Renal cortical epithelial cell (primary cell): ENCODE results near the gene PTH2. TPM values are rescaled to one million over a fixed set of nuclear protein-coding genes. Genes with fewer than 3 reads are reported as not detected.
A peak's percentile ranks its signal among the peaks of the same experiment; 100 is the strongest.
"Not testable (repeated sequence)": the region's sequence is repeated elsewhere in the genome, so short reads cannot be mapped to it uniquely, and the experiment has no call there.

Experiments
- DNase-seq: peaks from one replicate; pipeline ENCODE4 v3.0.0-alpha.2; 2011; ENCODE audit warnings: low read depth
- total RNA-seq: library from RNA; depleted of rRNA; stranded (reverse); fragments of >200 nt; gene quantifications from 2 replicates; pipeline ENCODE4 v1.2.3, GENCODE V29; 2014

Gene PTH2, protein sequence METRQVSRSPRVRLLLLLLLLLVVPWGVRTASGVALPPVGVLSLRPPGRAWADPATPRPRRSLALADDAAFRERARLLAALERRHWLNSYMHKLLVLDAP
- total RNA-seq: not detected in 2 replicates

DNA sequence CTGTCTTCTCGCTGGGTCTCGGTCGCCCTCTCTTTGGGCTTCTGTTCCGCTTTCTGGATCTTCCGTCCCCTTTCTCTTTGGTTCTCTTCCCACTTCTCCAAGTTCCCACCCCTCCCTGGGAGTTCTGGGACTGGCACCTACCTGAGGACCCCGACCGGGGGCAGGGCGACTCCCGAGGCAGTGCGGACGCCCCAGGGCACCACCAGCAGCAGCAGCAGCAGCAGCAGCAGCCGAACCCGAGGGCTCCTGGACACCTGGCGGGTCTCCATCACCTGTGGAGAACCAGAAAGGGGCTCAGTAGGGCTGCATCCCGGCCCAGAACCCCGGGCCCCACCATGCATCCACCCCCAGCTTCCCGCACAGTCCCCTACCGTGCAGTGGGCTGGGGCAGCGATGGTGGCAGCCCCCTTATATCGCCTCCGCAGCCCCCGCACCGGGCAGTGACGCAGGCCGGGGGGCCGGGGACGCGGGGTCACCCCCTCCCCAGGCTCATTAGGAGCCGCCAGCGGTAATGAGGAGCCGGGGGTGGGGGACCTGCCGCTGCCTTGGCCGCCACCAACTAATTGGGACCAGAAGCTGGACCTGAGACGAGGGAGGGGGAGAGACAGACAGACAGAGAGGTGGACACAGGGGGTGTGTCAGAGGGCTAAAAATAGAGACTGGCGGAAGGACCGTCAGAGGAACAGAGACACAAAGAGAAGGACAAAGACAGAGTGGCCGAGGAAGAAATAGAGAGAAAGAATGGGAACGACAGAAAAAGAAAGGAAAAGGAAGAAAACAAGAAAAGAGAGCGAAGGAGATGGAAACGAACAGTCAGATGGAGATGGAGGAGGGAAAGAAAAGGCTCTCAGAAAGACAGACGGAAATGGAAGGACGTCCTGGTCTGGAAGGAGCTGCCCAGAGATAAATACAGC lies at the start of gene PTH2:
PTH2 (minus strand) TSS at position 371 of the 914 bp plus-strand sequence; CDS start at position 269, 102 bp downstream.
- DNase-seq: no peak

DNA sequence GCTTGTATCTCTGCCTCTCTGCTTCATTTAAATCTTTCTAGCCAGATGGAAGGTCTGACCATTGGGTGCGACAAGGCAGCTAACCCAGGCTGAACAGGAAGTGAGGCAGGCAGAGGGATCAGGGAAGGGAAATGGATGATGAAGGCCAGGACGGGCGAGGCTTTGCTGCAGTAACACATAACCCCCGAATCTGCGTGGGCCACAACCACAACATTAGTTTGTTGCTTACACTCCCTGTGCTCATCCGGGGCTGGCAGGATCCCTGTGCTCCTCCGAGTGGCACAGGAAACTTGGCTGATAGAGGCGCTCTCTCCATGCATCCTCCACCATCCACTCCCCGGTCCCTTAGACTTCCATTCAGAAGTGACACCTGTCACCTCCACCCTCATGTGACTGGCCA lies 49.7 kb upstream of the PTH2 start:
- no peak for DNase-seq

DNA sequence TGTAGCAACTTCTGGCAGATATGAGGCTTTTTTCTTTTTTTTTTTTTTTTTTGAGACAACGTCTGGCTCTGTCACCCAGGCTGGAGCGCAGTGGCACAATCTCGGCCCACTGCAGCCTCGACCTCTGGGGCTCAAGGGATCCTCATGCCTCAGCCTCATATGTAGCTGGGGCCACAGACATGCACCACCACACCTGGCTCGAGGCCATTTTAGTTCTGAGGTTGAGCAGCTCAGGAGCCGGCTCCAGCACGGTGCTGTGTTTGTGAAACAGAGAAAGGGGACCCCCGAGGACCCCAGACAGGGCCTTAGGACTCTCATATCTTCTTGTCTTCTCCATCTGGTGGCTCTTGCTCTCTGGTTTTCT lies 47.4 kb upstream of the PTH2 start:
- no peak for DNase-seq

DNA sequence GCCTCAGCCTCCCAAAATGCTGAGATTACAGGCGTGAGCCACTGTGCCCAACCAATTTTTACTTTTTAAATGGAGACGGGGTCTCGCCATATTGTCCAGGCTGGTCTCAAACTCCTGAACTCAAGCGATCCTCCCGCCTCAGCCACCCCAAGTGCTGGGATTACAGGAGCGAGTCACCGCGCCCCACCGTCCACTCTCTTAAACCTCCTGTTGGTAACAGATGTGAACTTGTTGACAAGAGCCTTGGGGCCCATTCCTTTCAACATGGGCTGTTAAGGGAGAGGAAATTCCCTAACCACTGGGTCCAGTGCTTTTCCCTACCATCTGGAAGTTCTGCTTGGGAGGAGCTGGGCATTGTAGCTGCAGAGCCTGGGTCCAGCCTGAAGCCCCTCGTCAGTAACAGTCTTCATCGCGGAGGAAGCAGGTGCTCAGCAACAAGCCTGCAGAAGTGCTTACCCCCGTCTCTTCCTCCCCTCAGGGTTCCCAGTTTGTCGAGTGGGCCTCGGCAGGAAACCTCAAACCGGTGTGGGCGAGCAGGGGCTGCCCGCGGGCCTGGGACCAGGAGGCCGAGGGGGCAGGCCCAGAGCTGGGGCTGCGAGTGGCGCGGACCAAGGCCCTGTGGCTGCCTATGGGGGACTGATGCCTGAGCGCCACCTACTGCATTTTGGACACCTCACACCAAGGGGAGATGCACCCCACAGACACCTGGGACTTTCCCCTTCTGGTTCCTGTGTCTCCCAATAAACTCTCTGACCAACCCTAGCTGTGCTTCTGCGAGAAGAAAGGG lies 46.8 kb upstream of the PTH2 start:
- DNase-seq: no peak

DNA sequence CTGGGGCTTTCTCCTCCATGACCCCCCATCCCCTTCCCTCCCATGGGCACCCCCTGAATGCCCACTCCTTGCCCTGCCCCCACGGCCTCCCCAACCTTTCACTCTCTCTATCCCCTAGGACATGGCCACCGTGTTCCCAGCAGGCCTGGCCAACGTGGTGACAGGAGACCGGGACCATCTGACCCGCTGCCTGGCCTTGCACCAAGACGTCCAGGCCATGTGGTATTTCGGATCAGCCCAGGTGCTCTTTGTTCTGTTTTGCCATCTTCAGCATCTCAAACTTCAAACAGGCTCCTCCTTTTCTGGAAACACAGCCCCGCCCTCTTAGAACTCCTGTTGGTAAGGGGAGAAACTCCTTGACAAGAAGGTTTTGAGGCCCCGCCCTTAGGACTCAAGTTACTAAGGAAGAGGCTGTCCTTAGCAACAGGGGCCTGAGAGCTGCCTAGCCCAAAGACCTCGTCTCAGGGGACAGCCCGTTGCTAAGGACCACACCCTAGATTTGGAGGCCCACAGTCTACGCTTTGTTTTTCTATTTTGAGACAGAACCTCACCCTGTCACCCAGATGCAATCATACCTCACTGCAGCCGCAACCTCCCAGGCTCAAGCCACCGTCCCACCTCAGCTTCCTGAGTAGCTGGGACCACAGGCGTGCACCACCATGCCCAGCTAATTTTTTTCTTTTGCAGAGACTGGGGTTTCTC lies 45.7 kb upstream of the PTH2 start:
- DNase-seq: no peak

DNA sequence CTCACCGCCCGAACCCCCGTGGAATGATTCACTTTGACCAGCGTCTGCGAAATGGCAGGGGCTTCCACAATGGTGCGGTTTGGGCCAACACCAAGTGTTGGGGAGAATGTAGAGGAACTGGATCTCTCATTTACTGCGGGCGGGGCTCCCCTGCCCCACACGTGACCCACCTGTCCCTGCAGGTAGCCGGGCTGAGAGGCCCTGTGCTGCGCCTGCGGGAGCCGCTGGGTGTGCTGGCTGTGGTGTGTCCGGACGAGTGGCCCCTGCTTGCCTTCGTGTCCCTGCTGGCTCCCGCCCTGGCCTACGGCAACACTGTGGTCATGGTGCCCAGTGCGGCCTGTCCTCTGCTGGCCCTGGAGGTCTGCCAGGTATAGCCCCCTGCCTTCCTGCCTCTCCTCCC lies 45.0 kb upstream of the PTH2 start:
- no peak for DNase-seq

DNA sequence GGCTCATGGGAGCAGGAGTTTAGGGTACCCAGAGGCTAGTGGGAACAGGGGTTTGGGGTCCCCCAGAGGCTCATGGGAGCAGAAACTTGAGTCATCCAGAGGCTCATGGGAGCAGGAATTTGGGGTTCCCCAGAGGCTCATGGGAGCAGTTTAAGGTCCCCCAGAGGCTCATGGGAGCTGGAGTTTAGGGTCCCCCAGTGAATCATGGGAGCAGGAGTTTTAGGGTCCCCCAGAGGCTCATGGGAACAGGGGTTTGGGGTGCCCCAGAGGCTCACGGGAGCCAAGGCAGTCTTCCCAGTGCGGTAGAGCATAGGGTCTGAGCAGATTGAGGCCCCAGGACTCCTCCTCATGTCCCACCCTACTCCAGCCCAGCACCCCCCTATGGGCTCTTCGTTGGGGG lies 42.1 kb upstream of the PTH2 start:
- DNase-seq: no peak

DNA sequence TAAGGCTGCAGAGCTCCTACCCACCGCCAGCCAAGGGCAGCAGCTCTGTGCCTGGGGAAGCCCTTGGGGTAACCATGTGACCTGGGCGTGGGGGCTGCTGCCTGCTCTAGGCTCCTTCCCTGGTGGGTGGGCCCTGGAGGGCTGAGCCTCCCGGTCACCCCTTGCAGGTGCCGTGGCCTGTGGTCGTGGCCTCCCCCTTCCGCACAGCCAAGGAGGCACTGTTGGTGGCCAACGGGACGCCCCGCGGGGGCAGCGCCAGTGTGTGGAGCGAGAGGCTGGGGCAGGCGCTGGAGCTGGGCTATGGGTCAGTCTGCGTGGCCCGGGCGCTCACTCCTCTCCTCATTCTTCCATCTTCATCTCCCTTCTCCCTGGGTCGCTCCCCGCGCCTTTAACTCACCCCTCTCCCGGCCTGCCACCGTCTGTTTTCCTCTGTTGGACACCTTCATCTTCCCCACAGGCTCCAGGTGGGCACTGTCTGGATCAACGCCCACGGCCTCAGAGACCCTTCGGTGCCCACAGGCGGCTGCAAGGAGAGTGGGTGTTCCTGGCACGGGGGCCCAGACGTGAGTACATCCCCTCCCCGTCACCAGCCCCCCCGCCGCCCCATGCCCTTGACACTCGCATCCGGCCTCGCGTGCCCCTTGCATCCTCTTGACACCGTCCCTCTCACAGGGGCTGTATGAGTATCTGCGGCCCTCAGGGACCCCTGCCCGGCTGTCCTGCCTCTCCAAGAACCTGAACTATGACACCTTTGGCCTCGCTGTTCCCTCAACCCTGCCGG lies 40.9 kb upstream of the PTH2 start:
- no peak for DNase-seq

DNA sequence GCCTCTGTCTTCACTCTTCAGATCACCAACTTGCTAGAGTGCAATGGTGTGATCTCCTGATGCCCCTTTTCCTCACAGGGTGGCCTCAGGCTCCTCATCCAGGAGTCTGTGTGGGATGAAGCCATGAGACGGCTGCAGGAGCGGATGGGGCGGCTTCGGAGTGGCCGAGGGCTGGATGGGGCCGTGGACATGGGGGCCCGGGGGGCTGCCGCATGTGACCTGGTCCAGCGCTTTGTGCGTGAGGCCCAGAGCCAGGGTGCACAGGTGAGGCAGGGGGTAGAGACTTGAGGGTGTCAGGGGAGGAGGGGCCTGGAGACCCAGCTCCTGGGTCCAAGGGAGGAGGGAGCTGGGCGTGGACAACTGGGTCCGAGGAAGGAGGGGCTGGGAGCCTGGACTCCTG lies 39.3 kb upstream of the PTH2 start:
- no peak for DNase-seq

DNA sequence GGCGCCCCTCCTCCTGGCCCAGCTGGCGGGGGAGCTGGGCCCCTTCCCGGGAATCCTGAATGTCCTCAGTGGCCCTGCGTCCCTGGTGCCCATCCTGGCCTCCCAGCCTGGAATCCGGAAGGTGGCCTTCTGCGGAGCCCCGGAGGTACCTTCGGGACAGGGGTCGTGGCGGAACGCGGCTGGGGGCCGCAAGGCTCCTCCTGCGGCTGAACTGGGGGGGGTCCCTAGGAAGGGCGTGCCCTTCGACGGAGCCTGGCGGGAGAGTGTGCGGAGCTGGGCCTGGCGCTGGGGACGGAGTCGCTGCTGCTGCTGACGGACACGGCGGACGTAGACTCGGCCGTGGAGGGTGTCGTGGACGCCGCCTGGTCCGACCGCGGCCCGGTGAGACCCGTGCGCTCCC lies 38.4 kb upstream of the PTH2 start:
- DNase-seq: no peak

DNA sequence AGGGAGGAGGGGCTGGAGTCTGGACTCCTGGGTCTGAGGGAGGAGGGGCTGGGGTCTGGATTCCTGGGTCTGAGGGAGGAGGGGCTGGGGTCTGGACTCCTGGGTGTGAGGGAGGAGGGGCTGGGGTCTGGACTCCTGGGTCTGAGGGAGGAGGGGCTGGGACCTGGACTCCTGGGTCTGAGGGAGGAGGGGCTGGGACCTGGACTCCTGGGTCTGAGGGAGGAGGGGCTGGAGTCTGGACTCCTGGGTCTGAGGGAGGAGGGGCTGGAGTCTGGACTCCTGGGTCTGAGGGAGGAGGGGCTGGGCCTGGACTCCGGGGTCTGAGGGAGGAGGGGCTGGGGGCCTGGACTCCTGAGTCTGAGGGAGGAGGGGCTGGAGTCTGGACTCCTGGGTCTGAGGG lies 37.9 kb upstream of the PTH2 start:
- DNase-seq: not testable (repeated sequence)

DNA sequence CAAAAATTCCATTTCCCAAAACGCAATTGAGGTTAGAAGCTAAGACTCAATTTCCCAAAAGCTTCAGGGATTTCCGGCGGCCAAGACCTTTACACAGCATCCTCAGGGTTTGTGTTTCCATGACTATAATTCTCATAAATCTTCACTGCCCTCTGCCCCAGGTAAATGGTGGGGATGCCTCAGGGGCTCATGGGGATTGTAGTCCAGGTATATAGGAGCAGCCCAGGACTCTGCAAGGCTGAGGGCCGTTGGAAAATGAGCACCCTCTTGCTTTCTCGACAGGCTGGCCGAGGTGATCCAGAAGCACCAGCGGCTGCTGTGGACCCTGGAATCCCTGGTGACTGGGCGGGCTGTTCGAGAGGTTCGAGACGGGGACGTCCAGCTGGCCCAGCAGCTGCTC lies 36.1 kb upstream of the PTH2 start:
- no peak for DNase-seq

DNA sequence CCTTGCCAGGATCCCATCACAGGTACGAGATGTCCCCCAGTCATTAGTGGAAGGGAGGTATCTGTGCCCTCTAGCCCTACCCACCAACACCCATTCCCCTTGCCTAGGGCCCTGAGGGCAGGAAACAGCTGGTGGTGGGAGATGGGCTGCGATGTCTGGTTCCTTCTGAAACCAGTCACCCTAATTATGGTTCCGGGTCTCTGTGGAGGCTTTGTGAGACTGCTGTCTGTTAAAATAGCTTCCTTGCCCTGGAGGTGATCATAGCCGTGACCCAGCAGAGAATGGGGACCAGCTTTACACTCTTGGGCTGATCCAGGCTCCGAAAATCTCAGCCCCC lies 35.3 kb upstream of the PTH2 start:
- DNase-seq: no peak

DNA sequence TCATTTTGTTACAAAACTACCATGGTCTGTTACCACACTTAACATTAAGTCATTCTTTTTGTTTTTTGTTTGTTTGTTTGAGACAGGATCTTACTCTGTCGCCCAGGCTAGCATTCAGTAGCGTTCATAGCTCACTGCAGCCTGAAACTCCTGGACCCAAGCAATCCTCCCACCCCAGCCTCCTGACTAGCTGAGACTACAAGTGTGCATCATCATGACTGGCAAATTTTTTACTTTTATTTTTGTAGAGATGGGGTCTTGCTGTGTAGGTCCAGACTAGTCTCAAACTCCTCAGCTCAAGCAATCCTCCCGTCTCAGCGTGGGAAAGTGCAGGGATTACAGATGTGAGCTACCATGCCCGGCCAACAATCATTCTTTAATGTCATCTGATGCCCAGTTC lies 33.1 kb upstream of the PTH2 start:
- DNase-seq: no peak

DNA sequence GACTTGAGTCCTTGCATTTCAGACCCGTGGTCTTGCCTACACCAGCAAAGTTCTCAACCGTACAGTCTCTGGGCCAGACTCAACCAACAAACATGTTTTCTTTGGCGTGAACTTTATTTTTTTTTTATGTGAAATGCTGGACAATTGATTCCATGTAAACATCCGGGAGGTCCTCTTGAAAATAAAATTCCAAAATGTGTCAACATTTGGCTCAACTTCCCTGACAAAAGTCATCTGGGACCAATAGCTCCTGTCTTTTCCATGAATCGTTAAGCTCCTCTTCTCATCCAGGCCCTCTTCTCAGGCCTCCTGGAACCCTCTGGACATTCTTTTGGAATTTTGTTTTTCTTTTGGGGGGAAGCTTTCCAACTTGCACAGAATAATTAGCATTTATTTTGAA lies 32.5 kb upstream of the PTH2 start:
- DNase-seq: no peak

DNA sequence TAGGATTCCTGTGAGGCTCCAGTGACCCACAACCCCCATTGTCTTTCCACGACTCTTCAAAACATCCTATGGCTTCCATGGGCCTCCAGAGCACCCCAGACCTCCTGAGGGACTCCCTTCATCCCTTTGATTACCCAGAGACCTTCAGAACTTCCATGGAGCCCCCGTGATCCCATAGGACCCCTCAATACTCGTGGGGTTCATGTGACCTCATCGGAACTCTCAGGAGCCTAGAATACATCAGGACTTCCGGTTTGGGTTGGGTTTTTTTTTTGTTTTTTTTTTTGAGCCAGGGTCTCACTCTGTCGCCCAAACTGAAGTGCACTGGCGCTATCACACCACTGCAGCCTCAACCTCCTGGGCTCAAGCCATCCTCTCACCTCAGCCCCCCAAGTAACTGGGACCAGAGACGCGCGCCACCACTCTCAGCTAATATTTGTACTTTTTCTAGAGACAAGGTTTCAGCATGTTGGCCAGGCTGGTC lies 30.6 kb upstream of the PTH2 start:
- DNase-seq: no peak

DNA sequence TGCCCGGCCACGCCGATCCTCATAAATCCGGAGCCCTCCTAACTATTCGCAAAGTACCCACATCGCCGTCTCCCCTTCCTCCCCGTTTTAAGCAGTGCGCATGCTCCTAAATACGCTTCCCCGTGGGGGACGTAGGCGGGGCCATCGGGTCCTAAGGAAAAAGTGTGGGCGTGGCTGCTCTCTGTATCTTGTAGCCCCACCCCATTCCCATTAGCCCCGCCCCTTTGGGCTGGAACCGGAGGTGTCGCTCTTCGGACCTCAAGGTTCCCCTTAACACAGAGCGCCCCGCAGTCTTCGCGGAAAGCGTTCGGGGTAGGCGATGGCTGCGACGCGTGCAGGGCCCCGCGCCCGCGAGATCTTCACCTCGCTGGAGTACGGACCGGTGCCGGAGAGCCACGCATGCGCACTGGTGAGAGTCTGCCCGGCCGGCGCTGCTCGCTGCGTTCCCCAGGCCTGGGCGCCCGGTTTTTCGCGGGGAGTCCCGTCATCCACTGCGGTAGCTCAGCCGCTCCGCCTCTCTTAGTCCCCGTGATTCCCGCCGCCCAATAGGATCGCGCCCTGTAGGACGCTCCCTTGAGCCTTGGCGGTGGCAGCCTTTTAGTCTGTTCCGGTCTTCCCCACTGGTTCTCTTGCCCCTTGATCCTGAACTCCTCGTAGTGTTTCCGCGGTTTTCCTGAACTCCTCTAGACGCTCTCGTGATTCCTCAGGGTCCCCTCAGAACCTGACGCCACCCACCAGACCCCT lies 29.9 kb upstream of the PTH2 start, which contains the start of gene ALDH16A1:
ALDH16A1 (plus strand) TSS at position 213 of the 744 bp plus-strand sequence; CDS start at position 320, 107 bp downstream.
- DNase-seq: peak; percentile 90

DNA sequence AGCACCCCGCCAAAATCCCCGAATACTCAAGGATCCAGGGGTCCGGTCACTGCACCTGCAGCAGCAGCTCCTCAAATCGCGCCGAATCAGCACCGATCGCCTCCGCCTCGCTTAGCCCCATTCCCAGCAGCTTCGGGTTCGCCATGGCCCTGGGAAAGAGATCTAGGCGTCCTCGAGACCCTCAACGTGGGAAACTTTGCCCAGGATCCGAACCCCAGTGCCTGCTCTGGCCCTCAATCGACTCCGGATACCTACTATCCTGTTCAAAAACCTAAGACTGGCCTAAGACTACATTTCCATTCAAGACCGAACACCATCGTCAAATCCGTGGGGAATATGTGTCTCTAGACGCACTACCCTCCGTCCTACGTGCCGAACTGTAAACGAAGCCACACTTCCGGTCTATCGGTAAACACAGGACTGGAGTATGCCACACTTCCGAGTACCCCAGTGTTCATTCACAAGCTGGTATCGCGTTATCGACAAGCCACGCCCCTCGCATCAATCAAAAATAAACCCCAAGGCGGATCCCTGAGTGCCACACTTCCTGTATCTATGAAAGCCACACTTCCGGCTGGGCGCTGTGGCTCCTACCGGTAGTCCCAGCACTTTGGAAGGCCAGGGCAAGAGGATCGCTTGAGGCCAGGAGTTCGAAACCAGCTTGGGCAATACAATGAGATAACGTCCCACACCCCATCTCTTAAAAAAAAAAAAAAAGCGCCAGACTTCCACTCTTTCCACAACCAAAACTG lies 28.4 kb upstream of the PTH2 start, which contains the start of gene PIH1D1:
PIH1D1 (minus strand) TSS at position 385 of the 752 bp plus-strand sequence; CDS start at position 145, 240 bp downstream.
- peak; percentile 99 for DNase-seq

DNA sequence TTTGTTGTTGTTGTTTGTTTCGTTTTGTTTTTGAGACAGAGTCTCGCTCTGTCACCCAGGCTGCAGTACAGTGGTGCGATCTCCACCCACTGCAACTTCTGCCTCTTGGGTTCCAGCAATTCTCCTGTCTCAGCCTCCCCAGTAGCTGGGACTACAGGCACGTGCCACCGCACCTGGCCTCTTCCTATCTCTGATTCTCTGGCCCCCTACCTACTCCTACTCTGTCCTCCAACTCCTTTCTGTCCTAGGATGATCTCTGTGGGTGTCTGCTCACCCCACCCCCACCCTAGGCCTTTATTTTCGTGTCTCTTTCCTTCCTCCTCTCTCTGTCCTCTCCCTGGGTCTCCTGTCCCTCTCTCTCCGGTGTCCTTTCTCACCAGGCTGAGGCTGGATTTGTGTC lies 27.2 kb upstream of the PTH2 start:
- no peak for DNase-seq

DNA sequence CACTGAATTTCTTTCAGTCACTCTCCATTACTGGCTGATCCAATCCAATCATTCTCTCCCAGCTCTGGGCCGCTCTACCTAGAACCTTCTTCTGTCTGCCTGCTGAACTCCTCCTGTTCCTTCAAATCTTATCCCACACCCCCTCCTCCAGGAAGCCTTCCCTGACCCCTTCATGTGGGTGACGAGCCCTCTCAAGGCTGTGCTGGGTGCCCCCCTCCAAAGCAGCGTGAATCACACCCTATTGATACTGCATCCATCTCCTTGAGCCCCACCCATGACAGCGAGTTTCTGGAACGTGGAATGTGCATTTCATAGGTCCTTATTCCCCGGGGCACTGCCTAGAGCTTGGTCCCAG lies 25.2 kb upstream of the PTH2 start:
- DNase-seq: no peak
